DND-41 (cell line): ENCODE results near the gene RAB4A.

ENCODE experiments used
- ATAC-seq: fragments of 200-7000 bp; cut with Tn5 transposase; 3 replicates; pipeline ENCODE4 v1.9.1; 2021; ENCODE audit warnings: low read depth; ENCODE audit not compliant: insufficient read depth
- DNase-seq: peaks from one replicate; pipeline ENCODE4 v3.0.0-alpha.2; 2020
- H2AFZ ChIP-seq: 2 replicates; pipeline ENCODE4 v1.6.0; 2012; ENCODE audit warnings: low read depth, low read length
- H3K27ac ChIP-seq: 2 replicates; pipeline ENCODE4 v1.5.1; 2012; ENCODE audit warnings: low read length, inconsistent platforms
- H3K27me3 ChIP-seq: fragments of 200-600 bp; sonication (generic); 2 replicates; pipeline ENCODE4 v1.6.0; 2012; ENCODE audit warnings: low read length, mild to moderate bottlenecking, inconsistent platforms; ENCODE audit not compliant: insufficient read depth, poor library complexity
- H3K36me3 ChIP-seq: 2 replicates; pipeline ENCODE4 v1.5.1; 2012; ENCODE audit warnings: low read length, inconsistent platforms; ENCODE audit not compliant: insufficient read depth
- H3K4me1 ChIP-seq: 2 replicates; pipeline ENCODE4 v1.5.1; 2012; ENCODE audit warnings: mild to moderate bottlenecking, low read length; ENCODE audit not compliant: insufficient read depth
- H3K4me2 ChIP-seq: 2 replicates; pipeline ENCODE4 v1.6.0; 2012; ENCODE audit warnings: mild to moderate bottlenecking, moderate library complexity, low read length, inconsistent platforms; ENCODE audit not compliant: insufficient read depth
- H3K4me3 ChIP-seq, 2 experiments: fragments of 200-600 bp in 1 of 2; shearing (Covaris generic) in 1 of 2; 2 replicates each; pipeline ENCODE4 v1.5.1; 2012 to 2016; ENCODE audit warnings: inconsistent platforms in 2 of 2, low read length in 2 of 2, mild to moderate bottlenecking in 2 of 2, low read depth in 1 of 2, moderate library complexity in 1 of 2
- H3K79me2 ChIP-seq: 2 replicates; pipeline ENCODE4 v1.6.0; 2012; ENCODE audit warnings: low read length, inconsistent platforms; ENCODE audit not compliant: insufficient read depth
- H3K9ac ChIP-seq: 2 replicates; pipeline ENCODE4 v1.6.0; 2012; ENCODE audit warnings: low read depth, mild to moderate bottlenecking, inconsistent platforms, low read length, moderate library complexity
- H3K9me3 ChIP-seq: 2 replicates; pipeline ENCODE4 v1.5.1; 2012; ENCODE audit warnings: low read length, moderate library complexity, mild to moderate bottlenecking, inconsistent platforms; ENCODE audit not compliant: insufficient read depth, severe bottlenecking
- H4K20me1 ChIP-seq: 2 replicates; pipeline ENCODE4 v1.6.0; 2012; ENCODE audit warnings: low read length; ENCODE audit not compliant: insufficient read depth
- CTCF ChIP-seq: IDR thresholded peaks from 2 replicates; pipeline ENCODE4 v1.5.1; 2012; ENCODE audit warnings: borderline replicate concordance, low read length, moderate library complexity, mild to moderate bottlenecking; ENCODE audit not compliant: poor library complexity, severe bottlenecking; ENCODE audit errors: extremely low read depth
- EZH2 ChIP-seq: IDR thresholded peaks from 3 replicates; pipeline ENCODE4 v1.6.1; 2012; ENCODE audit warnings: borderline replicate concordance, low read depth, mild to moderate bottlenecking, moderate library complexity, low read length, inconsistent platforms; ENCODE audit not compliant: severe bottlenecking

RAB4A gene

DNA sequence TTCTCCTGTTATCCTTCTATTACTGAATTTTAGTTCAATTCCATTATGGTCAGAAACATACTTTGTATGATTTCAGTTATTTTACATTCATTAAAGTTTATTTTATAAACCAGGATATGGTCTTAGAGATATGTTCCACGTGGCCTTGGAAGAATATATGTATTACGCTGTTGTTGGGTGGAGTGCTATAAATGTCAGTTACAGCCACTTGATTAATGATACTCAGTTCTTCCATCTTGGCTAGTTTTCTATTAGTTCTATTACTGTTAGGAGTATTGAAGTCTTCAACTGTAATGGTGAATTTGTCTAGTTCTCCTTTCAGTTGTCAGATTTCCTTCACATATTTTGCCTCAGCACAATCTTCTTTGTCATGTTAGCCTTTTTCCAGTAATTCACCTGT is 45.3 kb downstream of the RAB4A start:
- H4K20me1 ChIP-seq = no peaks in the 10 kb centered on the region
- peaks cover 17% of the 10 kb centered on the region for H3K36me3 ChIP-seq
- H3K27me3 ChIP-seq = no peaks in the 10 kb centered on the region
- TF ChIP-seq EZH2 (no peak), CTCF (no peak)
- no peaks in the 10 kb centered on the region for H3K4me1 ChIP-seq
- ATAC-seq (no peak), DNase-seq (no peak)
- H3K9ac ChIP-seq = no peak overlapping the region
- H3K79me2 ChIP-seq = no peaks in the 10 kb centered on the region
- H3K4me2 ChIP-seq = no peak overlapping the region
- no peak overlapping the region for H2AFZ ChIP-seq
- H3K9me3 ChIP-seq = no peaks in the 10 kb centered on the region
- H3K27ac ChIP-seq = no peak overlapping the region
- H3K4me3 ChIP-seq = no peak overlapping the region

- Histone ChIP-seq H3K27ac (no peak overlapping the region), H3K9me3 (no peaks in the 10 kb centered on the region), H3K9ac (no peak overlapping the region), H4K20me1 (no peaks in the 10 kb centered on the region), H3K4me1 (no peaks in the 10 kb centered on the region), H3K27me3 (no peaks in the 10 kb centered on the region), H3K4me2 (no peak overlapping the region), H3K4me3 (no peak overlapping the region), H3K36me3 (peaks cover 33% of the 10 kb centered on the region), H3K79me2 (no peaks in the 10 kb centered on the region), H2AFZ (no peak overlapping the region)
- ATAC-seq = no peak
- no peak for TF ChIP-seq CTCF
- TF ChIP-seq EZH2 = no peak
- no peak for DNase-seq
These were observed 47.1 kb downstream of the RAB4A start for GRCh38 chr1:229318056-229318455.

- H4K20me1 ChIP-seq = no peaks in the 10 kb centered on the region
- ATAC-seq (no peak; the same call in 2 of the 3 replicates), DNase-seq (no peak)
- H3K79me2 ChIP-seq = no peaks in the 10 kb centered on the region
- H3K9ac ChIP-seq = no peak overlapping the region
- H3K4me1 ChIP-seq = no peaks in the 10 kb centered on the region
- no peak overlapping the region for H3K4me3 ChIP-seq
- H3K4me2 ChIP-seq = no peak overlapping the region
- H3K27me3 ChIP-seq = no peaks in the 10 kb centered on the region
- no peaks in the 10 kb centered on the region for H3K9me3 ChIP-seq
- H3K36me3 ChIP-seq = peaks cover 48% of the 10 kb centered on the region
- no peak overlapping the region for H2AFZ ChIP-seq
- TF ChIP-seq EZH2 (no peak), CTCF (no peak)
- no peak overlapping the region for H3K27ac ChIP-seq
These were observed 48.6 kb downstream of the RAB4A start for GRCh38 chr1:229319487-229319886.

DNA sequence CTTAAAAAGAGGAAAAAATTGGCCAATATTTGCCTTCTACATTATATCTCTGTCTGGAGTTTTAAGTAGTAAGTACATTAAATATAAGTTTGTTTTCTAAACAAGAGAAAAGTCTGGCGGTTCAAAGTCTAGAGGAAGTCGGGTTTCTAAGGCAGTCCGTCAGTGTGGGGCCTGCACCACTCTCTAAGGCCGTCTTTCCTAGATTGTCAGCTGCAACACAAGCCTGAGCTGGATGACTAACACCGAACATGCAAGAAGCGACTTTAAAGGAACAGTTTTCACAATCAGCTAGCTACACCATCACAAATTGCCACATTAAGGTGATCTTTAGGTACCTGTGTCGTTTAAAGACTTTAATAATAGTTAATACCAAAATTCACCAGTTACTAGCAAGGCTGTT is 52.3 kb downstream of the RAB4A start:
- Histone ChIP-seq H3K4me3 (no peak overlapping the region), H3K27me3 (no peaks in the 10 kb centered on the region), H4K20me1 (no peaks in the 10 kb centered on the region; the same call in 1 of the 2 replicates), H3K4me1 (no peaks in the 10 kb centered on the region), H2AFZ (no peak overlapping the region), H3K79me2 (peaks cover 2% of the 10 kb centered on the region; the same call in 1 of the 2 replicates), H3K9me3 (no peaks in the 10 kb centered on the region), H3K27ac (no peak overlapping the region), H3K36me3 (peaks cover 79% of the 10 kb centered on the region), H3K9ac (no peak overlapping the region), H3K4me2 (no peak overlapping the region)
- TF ChIP-seq EZH2 = no peak
- no peak for TF ChIP-seq CTCF
- ATAC-seq = no peak
- no peak for DNase-seq
